ENCODE measurements around the gene RAD9A. TPM values are rescaled to one million over a fixed set of nuclear protein-coding genes. Genes with fewer than 3 reads are reported as not detected.
"Not testable (repeated sequence)": the region's sequence is repeated elsewhere in the genome, so short reads cannot be mapped to it uniquely, and the experiment has no call there.

The RAD9A gene
- total RNA-seq, 4 donors from 2014 or later = 5.5 to 18.0 (median 10.4) TPM

GRCh38 chr11:67420147-67420645 is 28.4 kb downstream of the RAD9A start:
- peak; percentile 8 for ATAC-seq (ENCODE audit: low FRiP score)
- no peak for TF ChIP-seq CTCF (IDR thresholded peaks at IDR 0.05)

GRCh38 chr11:67420646-67421429 is 29.1 kb downstream of the RAD9A start:
- no peak for TF ChIP-seq CTCF (IDR thresholded peaks at IDR 0.05)
- DNase-seq (ENCODE audit: low spot score) = peak; percentile 88
- peak; percentile 86 for ATAC-seq (ENCODE audit: low FRiP score)

More at GRCh38 chr11:67420147-67420645, 28.4 kb downstream of the RAD9A start:
- no peak for DNase-seq (ENCODE audit: low spot score)

- ATAC-seq (ENCODE audit: low FRiP score) (no peak), DNase-seq (ENCODE audit: low spot score) (no peak)
- no peak for TF ChIP-seq CTCF (IDR thresholded peaks at IDR 0.05)
These were observed 29.7 kb downstream of the RAD9A start for GRCh38 chr11:67421430-67422031.

- no peak for ATAC-seq (ENCODE audit: low FRiP score)
- TF ChIP-seq CTCF (IDR thresholded peaks at IDR 0.05) = no peak
- DNase-seq (ENCODE audit: low spot score) = no peak
These were observed 31.1 kb downstream of the RAD9A start for GRCh38 chr11:67422891-67423290.

- TF ChIP-seq CTCF (IDR thresholded peaks at IDR 0.05) = no peak
- no peak for ATAC-seq (ENCODE audit: low FRiP score)
These were observed 31.7 kb downstream of the RAD9A start for GRCh38 chr11:67423466-67423865.

GRCh38 chr11:67423891-67424613 is 32.3 kb downstream of the RAD9A start:
- DNase-seq (ENCODE audit: low spot score) (no peak), ATAC-seq (ENCODE audit: low FRiP score) (no peak)
- TF ChIP-seq CTCF (IDR thresholded peaks at IDR 0.05) = no peak

More at GRCh38 chr11:67423466-67423865, 31.7 kb downstream of the RAD9A start:
- DNase-seq (ENCODE audit: low spot score) = no peak

GRCh38 chr11:67427364-67427859 is 35.6 kb downstream of the RAD9A start:
- ATAC-seq (ENCODE audit: low FRiP score); DNase-seq (ENCODE audit: low spot score): not testable (repeated sequence)

Data from omental fat pad (tissue), 4 donors.